Head of caudate nucleus (tissue), 42 donors: Measurements from ENCODE around the gene XRN2.
"Not testable (repeated sequence)": the region's sequence is repeated elsewhere in the genome, so short reads cannot be mapped to it uniquely, and the experiment has no call there.

Experiments
- DNase-seq, 42 donors: peaks; one replicate each; pipeline versions ENCODE4 v3.0.0 to v3.0.0-alpha.2; 2020 to 2021; ENCODE audit warnings: mixed read lengths in 7 of 42
- intact Hi-C: fragments of 100-400 bp; cut with DNase I; formaldehyde crosslinking; loops from one replicate; pipeline ENCODE4 v1.15.0; 2022

The XRN2 gene

GRCh38 chr20:21397341-21398108, 94.4 kb downstream of the XRN2 start, which contains the start of gene NKX2-4:
Gene NKX2-4, minus strand, starts transcription at chr20:21397526. Its CDS starts 127 bp downstream, at chr20:21397399.
- DNase-seq = no peak
- intact Hi-C loops = no loop called here

GRCh38 chr20:21398109-21399004, 95.2 kb downstream of the XRN2 start:
- intact Hi-C loops = no loop called here

GRCh38 chr20:21399005-21399475, 95.9 kb downstream of the XRN2 start:
- DNase-seq = no peak

More at GRCh38 chr20:21398109-21399004, 95.2 kb downstream of the XRN2 start:
- no peak for DNase-seq

GRCh38 chr20:21411725-21412124, 108.6 kb downstream of the XRN2 start:
- intact Hi-C loops = no loop called here
- no peak for DNase-seq

More at GRCh38 chr20:21399005-21399475, 95.9 kb downstream of the XRN2 start:
- intact Hi-C loops = no loop called here

- DNase-seq, intact Hi-C loops: not testable (repeated sequence)
Measured at GRCh38 chr20:21413996-21414395, 110.9 kb downstream of the XRN2 start.

- DNase-seq, intact Hi-C loops: not testable (repeated sequence)
Measured at GRCh38 chr20:21419147-21419546, 116.0 kb downstream of the XRN2 start.

GRCh38 chr20:21421601-21422236, 118.6 kb downstream of the XRN2 start:
- DNase-seq = no peak
- intact Hi-C loops = no loop called here

- DNase-seq, intact Hi-C loops: not testable (repeated sequence)
Measured at GRCh38 chr20:21423712-21424111, 120.6 kb downstream of the XRN2 start.

- intact Hi-C loops = no loop called here
- no peak for DNase-seq
Measured at GRCh38 chr20:21424846-21425245, 121.7 kb downstream of the XRN2 start.

- no peak for DNase-seq
Measured at GRCh38 chr20:21430020-21430419, 126.9 kb downstream of the XRN2 start.

GRCh38 chr20:21432911-21433310, 129.8 kb downstream of the XRN2 start:
- no peak for DNase-seq
- intact Hi-C loops = no loop called here

More at GRCh38 chr20:21430020-21430419, 126.9 kb downstream of the XRN2 start:
- intact Hi-C loops = no loop called here

GRCh38 chr20:21433329-21433890, 130.3 kb downstream of the XRN2 start:
- intact Hi-C loops = no loop called here
- no peak for DNase-seq

GRCh38 chr20:21435576-21435975, 132.4 kb downstream of the XRN2 start:
- intact Hi-C loops = no loop called here
- no peak for DNase-seq

- no peak for DNase-seq
- intact Hi-C loops = no loop called here
Measured at GRCh38 chr20:21436205-21436604, 133.1 kb downstream of the XRN2 start.

GRCh38 chr20:21437248-21437647, 134.1 kb downstream of the XRN2 start:
- DNase-seq = no peak
- intact Hi-C loops = no loop called here

GRCh38 chr20:21437816-21438215, 134.7 kb downstream of the XRN2 start:
- intact Hi-C loops = no loop called here
- no peak for DNase-seq
